GM12873 (cell line): ENCODE results near the gene PTMA.

Experiments used
- CTCF ChIP-seq: IDR thresholded peaks from 2 replicates; pipeline ENCODE4 v1.5.1; 2012; ENCODE audit warnings: low read depth, mild to moderate bottlenecking, moderate library complexity, low read length, control low read depth; ENCODE audit not compliant: insufficient read depth; ENCODE audit errors: missing control alignments

The PTMA gene

GRCh38 chr2:231711677-231712450 is 3.5 kb downstream of the PTMA start:
- no peak for TF ChIP-seq CTCF

GRCh38 chr2:231713730-231714638 is 5.7 kb downstream of the PTMA start:
- peak; percentile 98 for TF ChIP-seq CTCF

GRCh38 chr2:231714639-231715498 is 6.5 kb downstream of the PTMA start:
- peak; percentile 78 for TF ChIP-seq CTCF

- no peak for TF ChIP-seq CTCF
Observed at GRCh38 chr2:231715499-231715837, 7.1 kb downstream of the PTMA start.

GRCh38 chr2:231715988-231716616 is 7.8 kb downstream of the PTMA start:
- TF ChIP-seq CTCF: no peak

- TF ChIP-seq CTCF: no peak
Observed at GRCh38 chr2:231716666-231717280, 8.4 kb downstream of the PTMA start.
